Left colon (tissue), 2 donors: ENCODE results near the gene WDR47. TPM values are rescaled to one million over a fixed set of nuclear protein-coding genes. Genes with fewer than 3 reads are reported as not detected.

Experiments used
- ATAC-seq: fragments of 200-7000 bp; cut with Tn5 transposase; one replicate; pipeline ENCODE4 v1.9.1; 2020; ENCODE audit warnings: mild to moderate bottlenecking, moderate library complexity
- DNase-seq, 2 donors: peaks; one replicate each; pipeline ENCODE4 v3.0.0-alpha.2; 2020
- intact Hi-C, 2 donors: fragments of 100-400 bp; cut with DNase I in 1 of 2; cut with micrococcal nuclease in 1 of 2; formaldehyde crosslinking; loops; one replicate each; pipeline versions ENCODE4 v1.11.2 to v1.14.0; 2022; cut with DNase I, micrococcal nuclease
- long read RNA-seq: library from polyadenylated mRNA; unstranded; transcript quantifications from one replicate; pipeline ENCODE4 v2.0.0, GENCODE V29; 2021
- total RNA-seq, 2 donors: library from RNA; stranded (reverse); fragmentation: NEBNext Ultra II Directional; extraction: Animal tissue kit (Norgen Biotek cat#: 25700); gene quantifications; one replicate each; pipeline ENCODE4 v1.2.1, GENCODE V29; 2021
- donor health status: DM: no; HTN: no; CAD: no.
- donor health status: DM: yes; HTN: yes; CAD: no.

Gene WDR47
- total RNA-seq = 1 to 10 TPM; 7.8 to 8.7 TPM
- long read RNA-seq, full-length matches to known transcripts = 4 of 5 reads
- long read RNA-seq, partial matches to known transcripts = 0 of 5 reads
- long read RNA-seq, other reads (novel, unspliced or antisense) = 1 of 5 reads

GRCh38 chr1:109041621-109042468 lies at the start of gene WDR47:
WDR47 (minus strand) TSS chr1:109042102; CDS start chr1:109023512, 18,590 bp downstream.
- ATAC-seq (peak; percentile 97), DNase-seq (peak; percentile 95)
- intact Hi-C loops = no loop called here

GRCh38 chr1:109091078-109091838 lies 49.4 kb upstream of the WDR47 start:
- peak; percentile 41 to 46 for DNase-seq
- intact Hi-C loops = no loop called here
- ATAC-seq = peak; percentile 70

GRCh38 chr1:109090196-109091077 lies 48.5 kb upstream of the WDR47 start, which contains the start of gene TMEM167B:
TMEM167B (plus strand) TSS chr1:109090764; CDS start chr1:109090873, 109 bp downstream.
- ATAC-seq (peak; percentile 89), DNase-seq (peak; percentile 93 to 95)
- intact Hi-C loops = no loop called here

- intact Hi-C loops = no loop called here
- DNase-seq (peak; percentile 81 to 85), ATAC-seq (peak; percentile 63)
Observed at GRCh38 chr1:109089242-109090015, 47.5 kb upstream of the WDR47 start.

GRCh38 chr1:109084563-109085517 lies 42.9 kb upstream of the WDR47 start:
- no peak for ATAC-seq
- intact Hi-C loops = no loop called here
- DNase-seq = no peak

- no peak for DNase-seq
- no peak for ATAC-seq
- intact Hi-C loops = no loop called here
Observed at GRCh38 chr1:109083923-109084322, 42.0 kb upstream of the WDR47 start.

- intact Hi-C loops = no loop called here
- ATAC-seq (no peak), DNase-seq (no peak)
Observed at GRCh38 chr1:109083501-109083900, 41.6 kb upstream of the WDR47 start.

- intact Hi-C loops = no loop called here
- DNase-seq (no peak), ATAC-seq (no peak)
Observed at GRCh38 chr1:109080441-109081082, 38.7 kb upstream of the WDR47 start.

GRCh38 chr1:109079240-109079622 lies 37.3 kb upstream of the WDR47 start:
- DNase-seq (no peak), ATAC-seq (no peak)
- intact Hi-C loops = no loop called here

- no peak for DNase-seq
- no peak for ATAC-seq
- intact Hi-C loops = no loop called here
Observed at GRCh38 chr1:109078317-109078716, 36.4 kb upstream of the WDR47 start.

- peak; percentile 95 to 96 for DNase-seq
- peak; percentile 100 for ATAC-seq
- intact Hi-C loops = no loop called here
Observed at GRCh38 chr1:109075531-109076490, 33.9 kb upstream of the WDR47 start, which contains the start of gene TAF13. TAF13 (minus strand) TSS chr1:109076003; CDS start chr1:109075947, 56 bp downstream.

- no peak for ATAC-seq
- intact Hi-C loops = no loop called here
- DNase-seq = no peak
Observed at GRCh38 chr1:109069294-109069693, 27.4 kb upstream of the WDR47 start.

DNA sequence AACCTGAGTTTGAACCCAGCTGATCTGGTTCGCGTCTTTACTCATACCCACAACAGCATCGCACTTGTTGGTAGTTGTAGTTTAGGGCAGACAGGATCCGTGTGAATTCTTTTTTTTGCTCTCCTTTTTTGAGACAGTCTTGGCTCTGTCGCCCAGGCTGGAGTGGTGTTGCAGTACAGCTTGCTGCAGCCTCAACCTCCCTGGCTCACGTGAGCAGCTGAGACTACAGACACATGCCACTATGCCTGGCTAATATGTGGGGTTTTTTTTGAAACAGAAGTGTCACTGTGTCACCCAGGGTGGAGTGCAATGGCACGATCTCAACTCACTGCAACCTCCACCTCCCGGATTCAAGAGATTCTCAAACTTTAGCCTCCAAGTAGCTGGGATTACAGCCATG lies 26.0 kb upstream of the WDR47 start:
- no peak for DNase-seq
- ATAC-seq = no peak
- intact Hi-C loops = no loop called here

- intact Hi-C loops = no loop called here
- no peak for DNase-seq
- ATAC-seq = no peak
Observed at GRCh38 chr1:109065137-109065536, 23.2 kb upstream of the WDR47 start.

- DNase-seq (no peak), ATAC-seq (no peak)
- intact Hi-C loops = no loop called here
Observed at GRCh38 chr1:109061183-109061582, 19.3 kb upstream of the WDR47 start.
